GM18868 (cell line): ENCODE data around the gene HPN.

ENCODE experiments used
- ATAC-seq: cut with Tn5 transposase; IDR thresholded peaks from one replicate; pipeline ENCODE4 v1.9.1; 2021; ENCODE audit warnings: mild to moderate bottlenecking, moderate library complexity; ENCODE audit not compliant: unreplicated experiment

The HPN gene

DNA sequence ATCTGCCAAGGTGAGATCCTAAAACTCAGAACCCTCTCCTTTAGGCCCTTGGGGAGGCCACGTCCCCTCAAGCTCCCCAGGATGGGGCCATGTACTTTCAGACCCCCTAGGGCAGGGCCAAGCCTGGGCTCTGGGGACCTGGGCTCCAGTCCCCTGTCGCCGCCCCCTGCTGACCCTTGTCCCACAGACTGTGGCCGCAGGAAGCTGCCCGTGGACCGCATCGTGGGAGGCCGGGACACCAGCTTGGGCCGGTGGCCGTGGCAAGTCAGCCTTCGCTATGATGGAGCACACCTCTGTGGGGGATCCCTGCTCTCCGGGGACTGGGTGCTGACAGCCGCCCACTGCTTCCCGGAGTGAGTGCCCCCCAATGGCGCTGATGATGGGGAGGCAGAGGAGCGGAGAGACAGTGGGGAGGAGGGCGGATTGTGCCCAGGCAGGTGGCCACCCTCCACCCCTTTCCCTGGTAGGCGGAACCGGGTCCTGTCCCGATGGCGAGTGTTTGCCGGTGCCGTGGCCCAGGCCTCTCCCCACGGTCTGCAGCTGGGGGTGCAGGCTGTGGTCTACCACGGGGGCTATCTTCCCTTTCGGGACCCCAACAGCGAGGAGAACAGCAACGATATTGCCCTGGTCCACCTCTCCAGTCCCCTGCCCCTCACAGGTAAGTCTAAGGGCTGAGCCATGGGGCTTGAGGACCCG lies 18.8 kb downstream of the HPN start:
- no peak for ATAC-seq

DNA sequence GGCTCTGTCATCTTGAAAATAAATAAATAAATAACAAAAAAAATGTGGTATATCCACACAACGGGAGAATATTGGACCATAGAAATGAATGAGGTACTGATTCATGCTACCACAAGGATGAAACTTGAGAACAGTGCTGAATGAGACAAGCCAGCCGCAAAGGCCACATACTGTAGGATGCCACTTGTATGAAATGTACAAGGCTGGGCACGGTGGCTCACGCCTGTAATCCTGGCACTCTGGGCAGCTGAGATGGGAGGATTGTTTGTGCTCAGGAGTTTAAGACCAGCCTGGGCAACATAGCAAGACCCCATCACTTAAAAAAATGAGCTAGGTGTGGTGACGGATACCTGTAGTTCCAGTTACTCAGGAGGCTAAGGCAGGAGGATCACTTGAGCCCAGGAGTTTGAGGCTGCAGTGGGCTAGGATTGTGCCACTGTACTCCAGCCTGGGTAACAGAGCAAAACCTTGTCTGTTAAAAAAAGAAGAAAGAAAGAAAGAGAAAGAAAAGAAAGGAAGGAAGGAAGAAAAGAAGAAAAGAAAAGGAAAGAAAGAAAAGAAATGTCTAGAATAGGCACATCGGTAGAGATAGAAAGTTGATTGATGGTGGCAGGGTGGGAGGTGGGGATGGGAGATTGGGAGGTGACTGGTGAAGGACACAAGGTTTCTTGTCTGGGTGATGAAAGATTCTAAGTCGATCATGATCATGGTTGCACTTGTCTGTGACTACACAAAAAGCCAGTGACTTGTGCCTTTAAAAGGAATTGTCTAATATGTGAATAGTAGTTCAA lies 20.3 kb downstream of the HPN start:
- ATAC-seq = no peak

DNA sequence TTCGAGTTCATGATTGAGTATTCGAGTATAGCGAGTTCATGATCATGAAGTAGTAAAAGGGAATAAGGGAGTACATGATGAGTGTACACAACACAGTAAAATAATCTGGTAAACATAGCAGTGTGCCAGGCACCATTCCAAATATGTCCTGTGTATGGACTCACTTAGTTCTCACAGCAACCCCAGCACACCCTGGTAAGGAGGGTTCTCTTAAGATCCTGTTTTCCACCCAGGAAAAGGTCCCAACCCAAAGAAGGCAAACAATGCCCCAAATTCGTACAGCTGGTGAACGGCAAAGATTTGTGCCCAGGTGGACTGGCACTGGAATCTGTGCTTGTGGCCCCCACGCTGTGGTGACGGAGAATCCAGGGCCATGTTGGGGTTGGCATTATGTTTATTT lies 21.4 kb downstream of the HPN start:
- no peak for ATAC-seq

DNA sequence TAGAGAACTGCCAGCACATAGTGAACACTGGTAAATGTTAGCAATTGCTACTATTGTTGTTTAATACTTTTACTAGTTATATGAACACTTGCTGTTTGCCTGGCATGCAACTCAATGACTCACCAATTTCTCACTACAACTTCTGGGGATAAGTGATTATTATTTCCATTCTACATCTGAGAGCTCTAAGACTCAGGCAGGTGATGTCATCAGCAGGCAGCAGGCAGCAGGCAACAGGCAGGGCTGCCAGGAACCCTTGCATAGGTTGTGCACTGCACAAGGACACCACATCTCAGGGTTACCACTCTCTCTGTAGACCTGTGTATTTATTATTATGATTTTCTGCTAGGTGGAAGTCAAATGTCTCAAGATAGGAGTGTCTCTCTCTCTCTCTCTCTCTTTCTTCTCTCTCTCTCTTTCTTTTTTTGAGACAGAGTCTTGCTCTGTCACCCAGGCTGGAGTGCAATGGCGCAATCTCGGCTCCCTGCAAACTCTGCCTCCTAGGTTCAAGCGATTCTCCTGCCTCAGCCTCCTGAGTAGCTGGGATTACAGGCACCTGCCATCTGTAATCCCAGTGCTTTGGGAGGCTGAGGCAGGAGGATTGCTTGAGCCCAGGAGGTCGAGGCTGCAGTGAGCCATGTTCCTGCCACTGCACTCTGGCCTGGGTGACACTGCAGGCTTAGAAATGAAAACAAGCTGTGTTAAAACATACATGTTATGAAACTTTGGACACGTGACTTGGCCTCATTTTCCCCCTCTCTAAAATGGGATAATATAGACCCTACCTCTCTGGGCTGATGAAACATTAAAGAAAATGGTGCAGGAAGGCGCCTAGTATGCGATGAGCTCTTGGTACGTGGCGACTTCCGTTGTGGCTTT lies 22.7 kb downstream of the HPN start:
- ATAC-seq = no peak

DNA sequence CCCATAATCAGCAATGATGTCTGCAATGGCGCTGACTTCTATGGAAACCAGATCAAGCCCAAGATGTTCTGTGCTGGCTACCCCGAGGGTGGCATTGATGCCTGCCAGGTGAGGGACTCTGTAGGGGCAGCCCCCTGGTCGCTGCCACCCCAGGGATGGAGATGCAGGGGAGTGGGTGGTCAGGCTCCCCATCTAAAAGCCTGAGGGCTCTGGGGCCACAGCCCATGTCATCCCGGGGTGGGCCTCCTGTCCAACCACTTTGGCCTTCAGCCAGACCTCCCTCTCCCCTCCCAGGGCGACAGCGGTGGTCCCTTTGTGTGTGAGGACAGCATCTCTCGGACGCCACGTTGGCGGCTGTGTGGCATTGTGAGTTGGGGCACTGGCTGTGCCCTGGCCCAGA lies 24.1 kb downstream of the HPN start:
- no peak for ATAC-seq

DNA sequence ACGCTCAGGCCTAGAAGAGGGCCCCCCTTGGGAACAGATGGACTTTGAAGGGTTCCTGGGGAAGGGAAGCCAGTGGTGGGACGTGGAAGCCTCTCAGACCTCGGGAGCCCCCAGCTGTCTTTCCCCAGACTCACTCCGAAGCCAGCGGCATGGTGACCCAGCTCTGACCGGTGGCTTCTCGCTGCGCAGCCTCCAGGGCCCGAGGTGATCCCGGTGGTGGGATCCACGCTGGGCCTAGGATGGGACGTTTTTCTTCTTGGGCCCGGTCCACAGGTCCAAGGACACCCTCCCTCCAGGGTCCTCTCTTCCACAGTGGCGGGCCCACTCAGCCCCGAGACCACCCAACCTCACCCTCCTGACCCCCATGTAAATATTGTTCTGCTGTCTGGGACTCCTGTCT lies 24.6 kb downstream of the HPN start:
- no peak for ATAC-seq

DNA sequence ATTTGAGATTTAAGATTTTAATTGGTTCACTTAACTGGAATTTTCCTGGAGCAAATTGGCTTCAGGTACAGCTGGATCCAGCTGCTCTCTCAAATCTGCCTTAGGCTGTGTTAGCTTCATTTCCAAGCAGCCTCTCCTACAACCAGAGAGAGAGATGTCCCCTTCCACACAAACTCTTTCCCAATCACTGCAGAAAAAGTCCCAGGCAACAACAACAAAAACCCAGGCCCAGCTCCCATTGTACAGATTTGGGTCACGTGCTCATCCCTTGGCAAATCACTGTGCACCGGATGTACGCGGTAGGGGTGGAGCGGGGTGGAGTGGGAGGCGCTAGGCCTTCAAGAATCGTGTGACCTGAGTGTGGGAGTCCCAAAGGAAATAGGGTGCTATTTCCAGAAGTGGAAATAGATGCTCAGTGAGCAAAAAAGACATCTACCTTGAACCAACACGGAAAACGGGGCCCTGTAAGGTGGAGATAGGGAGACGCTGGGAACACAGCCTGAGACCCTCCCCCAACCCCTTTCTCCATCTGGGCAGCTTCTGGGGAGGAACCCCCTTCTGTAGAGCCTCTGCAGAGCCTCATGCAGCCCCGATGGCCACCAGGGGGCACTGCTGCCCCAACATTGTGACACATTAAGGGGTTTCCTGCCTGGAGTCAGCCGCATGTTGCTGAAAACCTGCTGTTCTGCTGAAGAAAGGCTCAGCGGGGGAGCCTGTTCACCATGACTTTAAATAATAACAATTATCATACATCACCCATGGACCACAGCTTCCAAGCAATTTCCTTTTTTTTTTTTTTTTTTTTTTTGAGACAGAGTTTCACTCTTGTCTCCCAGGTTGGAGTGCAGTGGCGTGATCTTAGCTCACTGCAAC lies 25.4 kb downstream of the HPN start:
- ATAC-seq = peak; percentile 55

DNA sequence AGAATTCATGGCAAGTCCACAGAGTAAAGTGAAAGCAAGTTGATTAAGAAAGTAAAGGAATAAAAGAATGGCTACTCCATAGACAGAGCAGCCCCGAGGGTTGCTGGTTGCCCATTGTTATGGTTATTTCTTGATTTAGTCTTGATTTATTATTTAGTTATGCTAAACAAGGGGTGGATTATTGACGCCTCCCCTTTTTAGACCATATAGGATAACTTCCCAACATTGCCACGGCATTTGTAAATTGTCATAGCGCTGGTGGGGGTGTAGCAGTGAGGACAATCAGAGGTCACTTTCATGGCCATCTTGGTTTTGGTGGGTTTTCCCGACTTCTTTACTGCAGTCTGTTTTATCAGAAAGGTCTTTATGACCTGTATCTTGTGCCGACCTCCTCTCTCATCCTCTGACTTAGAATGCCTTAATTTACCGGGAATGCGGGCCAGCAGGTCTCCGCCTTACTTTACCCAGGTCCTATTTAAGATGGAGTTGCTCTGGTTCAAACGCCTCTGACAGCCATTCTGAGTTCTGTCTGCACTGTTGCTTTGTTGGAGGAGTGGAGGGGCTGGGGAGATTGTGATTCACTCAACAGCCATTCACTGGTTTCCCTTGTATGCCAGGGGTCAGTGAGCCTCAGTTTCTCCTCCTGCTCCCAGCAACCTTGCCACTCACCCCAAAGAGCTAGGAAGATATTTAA lies 27.6 kb downstream of the HPN start:
- ATAC-seq = no peak

DNA sequence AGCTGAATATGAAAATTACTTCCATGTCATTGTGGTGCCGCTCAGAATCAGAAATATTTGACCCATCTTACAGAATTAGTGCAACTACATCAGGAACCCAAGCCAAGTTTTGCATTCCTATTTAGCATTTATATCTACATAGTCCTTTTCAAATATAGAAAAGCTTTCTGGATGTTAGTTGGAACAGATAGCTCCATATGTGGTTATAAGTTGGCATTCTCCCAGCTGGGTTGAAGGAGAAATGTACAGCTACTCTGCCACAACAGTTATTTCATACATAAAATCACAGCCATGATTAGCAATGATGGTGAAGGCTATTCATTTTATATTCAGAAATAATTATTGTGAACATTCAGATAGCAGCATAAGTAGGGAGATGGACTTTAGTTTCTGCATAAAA lies 28.2 kb downstream of the HPN start:
- ATAC-seq = no peak

DNA sequence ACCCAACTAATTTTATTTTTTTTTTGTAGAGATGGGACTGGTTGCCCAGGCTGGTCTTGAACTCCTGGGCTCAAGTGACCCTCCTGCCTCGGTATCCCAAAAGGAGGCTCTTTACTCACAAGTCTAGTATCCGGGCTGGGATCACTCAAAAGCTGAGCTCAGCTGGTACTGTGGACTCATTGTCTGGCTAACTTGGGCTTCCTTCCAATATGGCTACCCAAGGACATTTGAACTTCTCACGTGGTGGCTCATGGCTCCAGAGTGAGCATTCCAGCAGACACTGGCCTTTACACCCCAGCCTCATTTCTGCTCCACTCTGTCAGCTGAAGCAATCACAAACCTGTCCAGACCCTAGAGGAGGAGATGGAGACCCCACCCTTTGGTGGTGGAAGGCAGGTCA lies 28.9 kb downstream of the HPN start:
- no peak for ATAC-seq

DNA sequence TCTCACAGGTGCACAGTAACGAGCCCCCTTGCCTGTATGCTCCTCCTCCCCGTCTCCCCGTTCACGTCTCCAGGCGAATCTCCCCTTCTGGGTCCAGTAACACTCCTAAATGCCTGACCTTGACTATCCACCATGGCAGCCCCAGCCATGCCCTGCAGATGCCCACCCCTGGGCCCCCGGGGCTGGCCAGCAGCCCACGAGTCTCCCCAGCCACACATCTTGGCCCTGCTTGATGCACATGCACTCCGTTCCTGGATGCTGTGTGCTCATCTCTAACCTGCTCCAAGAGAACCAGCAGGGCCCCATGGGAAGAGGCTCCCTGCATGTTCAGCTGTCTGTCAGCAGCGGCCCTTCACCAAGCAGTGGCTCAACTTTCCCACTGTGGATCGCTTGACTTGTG lies 32.0 kb downstream of the HPN start:
- ATAC-seq = no peak

DNA sequence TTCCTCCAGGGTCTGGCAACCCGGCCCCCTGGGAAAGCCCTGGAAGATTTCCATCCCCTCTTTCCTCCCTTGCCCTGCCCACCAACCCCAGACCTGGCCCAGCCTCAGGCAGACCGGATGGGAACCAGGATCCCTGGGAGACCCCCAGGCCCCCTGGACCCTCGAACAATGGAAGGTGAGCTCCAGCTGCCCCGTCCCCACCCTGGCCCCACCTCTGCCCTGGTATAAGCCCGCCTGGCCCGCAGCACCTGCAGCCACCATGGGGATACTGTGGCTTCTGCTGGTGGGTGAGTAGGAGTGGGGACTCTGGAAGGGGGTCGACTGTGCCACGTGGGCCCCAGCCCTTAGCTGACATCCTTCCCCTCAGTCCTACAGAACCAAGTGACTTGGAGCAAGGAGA lies 32.4 kb downstream of the HPN start:
- no peak for ATAC-seq

DNA sequence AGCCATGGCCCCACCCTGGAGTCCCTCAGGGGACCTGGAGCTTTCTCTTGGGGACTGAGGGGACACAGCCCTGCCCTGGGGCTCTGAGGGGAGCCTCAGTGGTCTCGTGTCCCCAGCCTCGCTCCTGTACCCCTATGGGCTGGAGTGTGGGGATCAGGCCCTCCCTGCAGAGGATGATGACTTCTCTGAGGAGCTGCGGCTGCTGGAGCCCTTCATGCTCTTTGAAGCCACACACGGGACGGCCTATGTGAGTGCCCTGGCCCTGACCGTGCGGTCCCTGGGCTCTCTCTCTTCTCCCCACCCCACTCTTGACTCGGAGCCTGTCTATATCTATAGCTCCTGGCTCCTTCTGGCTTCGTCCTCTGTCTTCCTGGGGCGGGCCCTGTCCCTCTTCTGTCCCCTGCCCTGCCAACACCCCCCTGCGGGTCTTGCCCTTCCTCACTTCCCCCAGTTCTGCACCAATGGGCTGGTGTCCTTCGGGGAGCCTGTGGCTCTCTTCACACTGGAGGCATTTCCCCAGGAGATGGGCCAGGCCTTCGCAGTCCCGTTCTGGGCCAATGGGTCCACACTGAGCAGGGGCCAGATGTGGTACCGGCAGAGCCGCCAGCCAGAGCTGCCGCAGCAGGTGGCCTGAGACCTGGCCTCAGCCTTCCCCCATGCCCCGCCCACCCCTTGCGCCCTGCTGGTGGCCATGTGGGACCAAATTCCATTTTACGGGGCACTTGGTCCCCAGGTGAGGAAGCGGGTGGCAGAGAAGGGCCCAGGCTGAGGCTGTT lies 33.1 kb downstream of the HPN start:
- ATAC-seq = no peak

DNA sequence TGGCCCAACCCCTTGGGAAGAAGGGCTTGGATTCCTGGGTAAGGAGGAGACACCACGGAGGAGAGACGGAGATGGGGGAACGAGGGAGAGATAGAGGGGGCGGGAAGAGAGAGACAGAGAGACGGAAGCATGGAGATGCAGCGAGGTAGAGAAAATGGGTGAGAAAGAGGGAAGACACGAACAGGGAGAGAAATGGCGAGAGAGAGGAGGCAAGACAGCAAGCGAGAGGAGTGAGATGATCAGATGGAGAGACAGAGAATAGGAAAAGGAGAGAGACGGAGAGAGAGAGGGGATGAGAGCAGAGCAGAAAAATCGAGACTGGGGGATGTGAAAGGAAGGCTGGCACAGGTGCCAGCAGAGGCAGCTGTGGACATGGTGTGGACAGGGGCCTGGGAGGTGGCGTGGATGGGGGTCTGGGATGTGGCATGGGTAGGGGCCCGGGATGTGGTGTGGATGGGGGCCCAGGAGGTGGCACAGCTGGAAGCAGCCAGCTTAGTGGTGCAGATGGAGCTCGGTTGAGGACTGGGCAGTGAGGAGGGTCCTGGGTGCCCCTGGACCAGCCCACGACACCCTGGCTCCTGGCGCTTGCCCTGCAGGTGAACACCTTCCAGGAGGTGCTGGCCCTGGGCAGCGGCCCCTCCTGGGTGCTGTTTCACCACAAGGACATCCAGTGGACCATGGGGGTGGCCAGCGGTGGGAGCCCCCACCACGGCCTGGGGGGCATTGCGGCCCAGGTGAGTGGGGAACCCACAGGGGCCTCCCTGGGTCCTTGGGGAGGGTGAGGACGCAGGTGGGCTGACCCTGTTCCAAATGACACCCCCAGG lies 33.9 kb downstream of the HPN start:
- no peak for ATAC-seq

DNA sequence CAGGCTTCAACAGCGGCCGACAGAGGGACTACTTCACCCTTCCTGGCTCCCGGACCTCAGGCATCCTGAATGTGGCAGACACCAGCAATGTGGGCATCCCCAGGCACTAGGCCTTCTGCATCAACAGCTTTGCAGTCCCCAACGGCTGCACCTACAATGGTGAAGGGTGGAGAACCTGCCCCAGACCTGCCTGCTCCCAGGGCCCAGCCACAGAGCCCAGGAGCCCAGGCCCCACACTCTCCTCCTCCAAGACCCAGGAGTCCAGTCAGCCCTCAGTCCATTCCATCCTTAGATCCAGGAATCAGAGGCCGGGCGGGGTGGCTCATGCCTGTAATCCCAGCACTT lies 34.5 kb downstream of the HPN start:
- ATAC-seq = no peak

DNA sequence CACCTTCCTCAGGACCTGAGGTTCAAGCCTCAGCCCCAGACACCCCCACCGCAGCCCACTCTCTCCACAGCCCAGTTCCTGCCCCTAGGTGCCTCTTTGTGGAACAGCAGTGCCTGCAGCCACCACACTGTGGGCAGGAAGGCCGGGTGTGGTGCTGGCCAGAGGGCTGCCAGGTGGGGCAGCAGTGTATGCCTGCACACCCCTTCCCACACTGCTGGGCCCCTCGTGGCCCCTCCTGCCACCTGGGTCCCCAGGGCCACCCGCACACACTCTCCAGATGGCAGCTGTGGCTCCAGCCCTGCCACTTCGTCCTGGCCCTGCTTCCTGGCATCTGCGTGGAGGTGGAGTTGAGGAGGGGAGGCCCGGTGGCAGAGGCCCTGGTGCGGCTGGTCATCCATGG lies 35.1 kb downstream of the HPN start:
- ATAC-seq = no peak

DNA sequence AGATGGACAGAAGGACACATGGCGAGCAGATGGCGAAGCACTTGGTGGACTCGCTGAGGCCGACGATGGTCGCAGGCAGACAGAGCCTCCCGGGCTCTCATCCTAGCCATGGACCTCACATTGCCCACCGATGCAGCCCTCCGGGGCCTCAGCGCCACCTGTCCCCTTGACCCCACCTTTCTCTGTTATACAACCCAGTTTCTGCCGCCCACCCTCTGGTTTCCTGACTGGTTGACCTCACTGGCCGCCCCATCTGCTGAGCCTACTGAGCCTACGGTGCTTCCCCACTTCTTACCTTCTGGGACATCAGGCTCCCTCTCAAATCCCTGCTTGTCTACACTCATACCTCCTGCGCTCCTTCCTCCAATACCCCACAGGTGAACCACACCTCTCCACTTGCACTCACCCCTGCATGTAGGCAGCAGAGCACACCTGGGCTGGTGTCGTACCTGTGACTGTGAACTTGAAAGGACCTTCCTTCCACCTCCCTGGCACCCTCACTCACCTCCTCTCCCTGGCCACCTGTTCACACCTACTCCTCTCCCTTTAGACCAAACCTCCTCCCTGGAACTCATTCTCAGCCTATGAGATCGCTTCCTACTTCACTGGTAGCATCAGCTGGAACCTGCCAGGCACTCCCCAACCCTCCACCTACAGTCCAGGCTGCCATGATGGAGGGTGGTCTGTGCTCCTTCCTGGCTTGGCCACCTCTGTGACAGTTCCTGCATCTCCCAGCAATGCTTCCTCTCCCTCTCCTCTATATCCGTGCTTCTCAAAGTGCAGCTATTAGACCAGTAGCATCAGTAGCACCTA lies 36.1 kb downstream of the HPN start:
- no peak for ATAC-seq

DNA sequence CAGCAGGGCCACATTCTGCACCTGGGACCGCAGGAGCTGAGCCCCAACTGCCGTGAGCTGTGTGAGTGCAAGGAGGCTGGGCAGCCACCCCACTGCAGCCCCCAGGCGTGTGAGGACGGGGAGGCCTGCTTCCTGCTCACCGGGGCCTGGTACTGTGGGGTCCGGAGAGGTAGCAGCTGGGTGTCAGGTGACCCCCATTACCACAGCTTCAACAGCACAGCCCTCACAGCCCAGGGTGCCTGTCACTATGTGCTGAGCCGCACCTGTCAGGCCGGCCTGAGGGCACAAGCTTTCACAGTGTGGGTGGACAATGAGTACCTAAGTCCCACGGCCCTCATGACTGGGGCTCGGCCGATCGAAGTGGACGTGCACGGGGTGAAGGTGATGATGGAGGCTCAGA lies 38.3 kb downstream of the HPN start:
- ATAC-seq = no peak
